Naive thymus-derived CD4-positive, alpha-beta T cell (primary cell): ENCODE results near the gene LPAR1. TPM values are rescaled to one million over a fixed set of nuclear protein-coding genes. Genes with fewer than 3 reads are reported as not detected.

ENCODE experiments used
- ATAC-seq: fragments of 150-1000 bp; cut with Tn5 transposase; 2 replicates; pipeline ENCODE4 v1.10.0; 2021; ENCODE audit warnings: mild to moderate bottlenecking, moderate library complexity
- CTCF ChIA-PET: fragments of 350-600 bp; sonication (Branson Sonifier 250); formaldehyde crosslinking; loops from one replicate; lab custom pipeline; 2021; ENCODE audit warnings: antibody characterized with exemption; lab: Charles Lee
- POLR2A ChIA-PET: fragments of 350-600 bp; sonication (Branson Sonifier 250); formaldehyde crosslinking; loops from one replicate; lab custom pipeline; 2021; ENCODE audit warnings: antibody characterized with exemption, inconsistent platforms; lab: Charles Lee
- DNase-seq, 9 donors: peaks; one replicate each; pipeline versions ENCODE4 v3.0.0 to v3.0.0-alpha.2; 2020 to 2022; ENCODE audit warnings: mixed read lengths in 1 of 9
- H3K27ac ChIP-seq: one replicate; pipeline ENCODE4 v1.7.0; 2013; ENCODE audit warnings: mild to moderate bottlenecking, low read depth, low read length, moderate library complexity
- H3K27me3 ChIP-seq, 2 donors: one replicate each; pipeline ENCODE4 v1.7.0; 2013; ENCODE audit warnings: low read length in 2 of 2, mild to moderate bottlenecking in 2 of 2, moderate library complexity in 2 of 2; ENCODE audit not compliant: control insufficient read depth in 2 of 2, insufficient read depth in 2 of 2
- H3K36me3 ChIP-seq, 3 experiments: 1 replicate in 2 of 3; 2 replicates in 1 of 3; pipeline ENCODE4 v1.7.0; 2013; ENCODE audit warnings: low read length in 3 of 3, mild to moderate bottlenecking in 3 of 3, moderate library complexity in 1 of 3; ENCODE audit not compliant: insufficient read depth in 3 of 3, control insufficient read depth in 2 of 3
- H3K4me1 ChIP-seq, 2 donors: one replicate each; pipeline ENCODE4 v1.7.0; 2013; ENCODE audit warnings: low read length in 2 of 2, mild to moderate bottlenecking in 2 of 2, moderate library complexity in 1 of 2; ENCODE audit not compliant: control insufficient read depth in 2 of 2, insufficient read depth in 2 of 2
- H3K4me3 ChIP-seq: 2 replicates; pipeline ENCODE4 v1.7.0; 2013; ENCODE audit warnings: mild to moderate bottlenecking, low read length
- H3K9me3 ChIP-seq, 3 experiments: 1 replicate in 2 of 3; 2 replicates in 1 of 3; pipeline ENCODE4 v1.7.0; 2013; ENCODE audit warnings: low read length in 3 of 3; ENCODE audit not compliant: control insufficient read depth in 2 of 3
- H3K27ac Mint-ChIP-seq, 9 donors: one replicate each; pipeline ENCODE4 v1.8.0; 2020 to 2022; ENCODE audit warnings: mixed read lengths in 9 of 9, mild to moderate bottlenecking in 8 of 9, moderate library complexity in 5 of 9, inconsistent platforms in 2 of 9
- H3K27me3 Mint-ChIP-seq, 5 donors: one replicate each; pipeline ENCODE4 v1.8.0; 2021 to 2022; ENCODE audit warnings: mixed read lengths in 5 of 5, mild to moderate bottlenecking in 1 of 5
- H3K36me3 Mint-ChIP-seq, 5 donors: one replicate each; pipeline ENCODE4 v1.8.0; 2020 to 2022; ENCODE audit warnings: mixed read lengths in 5 of 5, mild to moderate bottlenecking in 3 of 5, inconsistent platforms in 1 of 5
- H3K4me1 Mint-ChIP-seq, 7 donors: one replicate each; pipeline ENCODE4 v1.8.0; 2020 to 2022; ENCODE audit warnings: mixed read lengths in 7 of 7, mild to moderate bottlenecking in 3 of 7, inconsistent platforms in 1 of 7
- H3K4me3 Mint-ChIP-seq, 10 donors: one replicate each; pipeline ENCODE4 v1.8.0; 2020 to 2022; ENCODE audit warnings: mild to moderate bottlenecking in 10 of 10, mixed read lengths in 10 of 10, moderate library complexity in 6 of 10, inconsistent platforms in 2 of 10
- H3K9me3 Mint-ChIP-seq, 11 donors: one replicate each; pipeline ENCODE4 v1.8.0; 2020 to 2022; ENCODE audit warnings: mixed read lengths in 11 of 11, mild to moderate bottlenecking in 4 of 11, inconsistent platforms in 1 of 11, moderate library complexity in 1 of 11
- intact Hi-C, 2 donors: fragments of 100-400 bp; cut with micrococcal nuclease; formaldehyde crosslinking; loops; one replicate each; pipeline ENCODE4 v1.15.1; 2023
- polyA plus RNA-seq, 2 donors: library from polyadenylated mRNA; unstranded; fragments of 300-500 nt; fragmentation: Illumina TruSeq; gene quantifications; one replicate each; pipeline ENCODE4 v1.2.3, GENCODE V29; 2021
- total RNA-seq, 6 experiments: library from RNA in 5 of 6; stranded (reverse) in 5 of 6; gene quantifications; 1 replicate in 5 of 6; 2 replicates in 1 of 6; pipeline ENCODE4 v1.2.3 and lab custom pipeline; 2021 to 2026

The LPAR1 gene
- total and polyA plus RNA-seq, 7 experiments from 2014 or later, result 0.13 to 1.9 (median 0.45) TPM; not detected in 4

DNA sequence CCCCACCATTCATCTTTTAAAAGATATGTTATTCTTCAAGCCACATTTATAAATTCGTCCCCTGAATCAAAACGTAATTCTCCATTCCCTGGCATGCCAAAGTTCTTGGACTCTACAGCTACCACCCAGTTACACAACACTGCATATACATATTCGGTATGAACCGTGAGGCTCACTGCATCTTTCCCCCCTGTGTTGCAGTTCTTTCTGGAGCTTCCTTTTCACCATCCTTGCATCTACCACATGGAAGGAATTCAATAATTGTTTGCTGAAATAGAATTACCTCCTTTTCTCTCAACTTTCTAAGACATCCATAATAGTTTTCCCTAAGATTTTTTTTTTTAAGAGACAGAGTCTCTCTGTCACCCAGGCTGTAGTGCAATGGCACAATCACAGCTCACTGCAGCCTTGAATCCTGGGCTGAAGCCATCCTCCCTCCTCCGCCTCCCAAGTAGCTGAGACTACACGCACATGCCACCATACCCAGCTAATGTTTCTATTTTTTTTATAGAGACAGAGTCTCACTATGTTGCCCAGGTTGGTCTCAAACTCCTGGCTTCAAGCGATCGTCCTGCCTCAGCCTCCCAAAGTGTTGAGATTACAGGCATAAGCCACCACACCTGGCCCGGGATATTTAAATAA is 3.3 kb downstream of the LPAR1 start:
- no peak overlapping the region for H3K4me3 ChIP-seq
- H3K27me3 Mint-ChIP-seq, result peaks cover 46 to 57% (median 46%) of the 10 kb centered on the region in 5 donors
- POLR2A ChIA-PET, result no interaction called here

GRCh38 chr9:111034170-111034897 is 3.9 kb downstream of the LPAR1 start:
- Histone ChIP-seq H3K4me1 (no peaks in the 10 kb centered on the region), H3K27ac (no peak overlapping the region), H3K36me3 (no peaks in the 10 kb centered on the region), H3K27me3 (peaks cover 0 to 4% of the 10 kb centered on the region in 2 donors), H3K9me3 (no peaks in the 10 kb centered on the region), H3K4me3 (no peak overlapping the region)
- intact Hi-C loops, result no loop called here
- DNase-seq (no peak), ATAC-seq (no peak)
- H3K4me3 Mint-ChIP-seq, result no peak overlapping the region
- ChIA-PET CTCF (no interaction called here), POLR2A (no interaction called here)
- H3K27ac Mint-ChIP-seq, result no peak overlapping the region
- peaks cover 0 to 14% (median 12%) of the 10 kb centered on the region in 7 donors for H3K4me1 Mint-ChIP-seq
- peaks cover 41 to 57% (median 47%) of the 10 kb centered on the region in 5 donors for H3K27me3 Mint-ChIP-seq
- peaks cover 0 to 6% (median 0%) of the 10 kb centered on the region in 5 donors for H3K36me3 Mint-ChIP-seq
- H3K9me3 Mint-ChIP-seq, result peaks cover 0 to 5% (median 0%) of the 10 kb centered on the region in 11 donors

More for the DNA sequence above, 3.3 kb downstream of the LPAR1 start:
- no peak overlapping the region for H3K27ac Mint-ChIP-seq
- H3K4me1 ChIP-seq, result no peaks in the 10 kb centered on the region
- H3K9me3 Mint-ChIP-seq, result peaks cover 0 to 5% (median 0%) of the 10 kb centered on the region in 11 donors
- no peak overlapping the region for H3K27ac ChIP-seq
- H3K4me3 Mint-ChIP-seq, result no peak overlapping the region
- ATAC-seq (no peak), DNase-seq (no peak)
- intact Hi-C loops, result no loop called here
- CTCF ChIA-PET, result no interaction called here
- H3K9me3 ChIP-seq, result no peaks in the 10 kb centered on the region
- H3K36me3 Mint-ChIP-seq, result peaks cover 0 to 6% (median 0%) of the 10 kb centered on the region in 5 donors
- peaks cover 0 to 14% (median 12%) of the 10 kb centered on the region in 7 donors for H3K4me1 Mint-ChIP-seq
- no peaks in the 10 kb centered on the region for H3K36me3 ChIP-seq
- peaks cover 0 to 4% of the 10 kb centered on the region in 2 donors for H3K27me3 ChIP-seq

GRCh38 chr9:111030492-111030891 is 7.8 kb downstream of the LPAR1 start:
- Mint-ChIP-seq H3K27ac (no peak overlapping the region), H3K4me1 (peaks cover 0 to 5% (median 0%) of the 10 kb centered on the region in 7 donors), H3K9me3 (peaks cover 0 to 6% (median under 1%) of the 10 kb centered on the region in 11 donors), H3K27me3 (peaks cover 14 to 37% (median 27%) of the 10 kb centered on the region in 5 donors), H3K4me3 (no peak overlapping the region), H3K36me3 (peaks cover 0 to 3% (median 0%) of the 10 kb centered on the region in 5 donors)
- POLR2A ChIA-PET, result no interaction called here
- Histone ChIP-seq H3K36me3 (no peaks in the 10 kb centered on the region), H3K27ac (no peak overlapping the region), H3K4me3 (no peak overlapping the region), H3K27me3 (no peaks in the 10 kb centered on the region), H3K9me3 (no peaks in the 10 kb centered on the region), H3K4me1 (no peaks in the 10 kb centered on the region)
- intact Hi-C loops, result no loop called here
- ATAC-seq (no peak), DNase-seq (no peak)
- CTCF ChIA-PET, result no interaction called here

- Histone ChIP-seq H3K27ac (no peak overlapping the region), H3K4me1 (no peaks in the 10 kb centered on the region), H3K36me3 (no peaks in the 10 kb centered on the region), H3K4me3 (no peak overlapping the region), H3K27me3 (no peaks in the 10 kb centered on the region), H3K9me3 (no peaks in the 10 kb centered on the region)
- ChIA-PET CTCF (interaction anchor here (0.7 kb wide), 1 partner anchor 49 kb away, joined by 3 read pairs; no protein-coding TSS in a partner anchor), POLR2A (no interaction called here)
- Mint-ChIP-seq H3K9me3 (peaks cover 0 to 10% (median 6%) of the 10 kb centered on the region in 11 donors), H3K27me3 (peaks cover 4 to 26% (median 16%) of the 10 kb centered on the region in 5 donors), H3K27ac (no peak overlapping the region), H3K4me3 (no peak overlapping the region), H3K4me1 (peaks cover 0 to 5% (median 0%) of the 10 kb centered on the region in 7 donors), H3K36me3 (peaks cover 0 to 3% (median 0%) of the 10 kb centered on the region in 5 donors)
- intact Hi-C loops, result no loop called here
- DNase-seq (no peak), ATAC-seq (no peak)
Observed at GRCh38 chr9:111029260-111029659, 9.0 kb downstream of the LPAR1 start.

- Histone ChIP-seq H3K9me3 (no peaks in the 10 kb centered on the region), H3K36me3 (no peaks in the 10 kb centered on the region), H3K4me3 (no peak overlapping the region), H3K4me1 (no peaks in the 10 kb centered on the region), H3K27me3 (no peaks in the 10 kb centered on the region), H3K27ac (no peak overlapping the region)
- H3K4me1 Mint-ChIP-seq, result peaks cover 0 to 5% (median 0%) of the 10 kb centered on the region in 7 donors
- no peak overlapping the region for H3K4me3 Mint-ChIP-seq
- ChIA-PET POLR2A (no interaction called here), CTCF (no interaction called here)
- DNase-seq, result no peak
- H3K27ac Mint-ChIP-seq, result no peak overlapping the region
- intact Hi-C loops, result no loop called here
- peaks cover 4 to 20% (median 11%) of the 10 kb centered on the region in 5 donors for H3K27me3 Mint-ChIP-seq
- no peak for ATAC-seq
- peaks cover 0 to 3% (median 0%) of the 10 kb centered on the region in 5 donors for H3K36me3 Mint-ChIP-seq
- peaks cover 0 to 12% (median 9%) of the 10 kb centered on the region in 11 donors for H3K9me3 Mint-ChIP-seq
Observed at GRCh38 chr9:111027798-111028197, 10.5 kb downstream of the LPAR1 start.

- no peak overlapping the region for H3K4me3 ChIP-seq
- no peaks in the 10 kb centered on the region for H3K9me3 ChIP-seq
- no peak overlapping the region for H3K4me3 Mint-ChIP-seq
- no peak overlapping the region for H3K27ac ChIP-seq
- no peak for ATAC-seq
- H3K36me3 Mint-ChIP-seq, result peaks cover 0 to 3% (median 0%) of the 10 kb centered on the region in 5 donors
- no peaks in the 10 kb centered on the region for H3K36me3 ChIP-seq
- H3K4me1 ChIP-seq, result no peaks in the 10 kb centered on the region
- peaks cover 0 to 3% (median 0%) of the 10 kb centered on the region in 7 donors for H3K4me1 Mint-ChIP-seq
- ChIA-PET POLR2A (no interaction called here), CTCF (no interaction called here)
- H3K27me3 Mint-ChIP-seq, result peaks cover 0 to 4% (median 0%) of the 10 kb centered on the region in 5 donors
- DNase-seq, result no peak
- H3K27ac Mint-ChIP-seq, result no peak overlapping the region
- peaks cover 0 to 12% (median 10%) of the 10 kb centered on the region in 11 donors for H3K9me3 Mint-ChIP-seq
- intact Hi-C loops, result no loop called here
- no peaks in the 10 kb centered on the region for H3K27me3 ChIP-seq
Observed at GRCh38 chr9:111023128-111023527, 15.1 kb downstream of the LPAR1 start.
